Esophagus muscularis mucosa (tissue), 4 donors: Measurements from ENCODE around the gene SH3GL2.
"Not testable (repeated sequence)": the region's sequence is repeated elsewhere in the genome, so short reads cannot be mapped to it uniquely, and the experiment has no call there.

ENCODE experiments used
- CTCF ChIP-seq, 3 experiments: fragments of 200-600 bp in 2 of 3; fragments of 450-650 bp in 1 of 3; sonication (generic) in 2 of 3; IDR thresholded peaks; one replicate each; pipeline ENCODE4 v1.5.1; 2017 to 2019; ENCODE audit warnings: antibody characterized with exemption in 3 of 3, mild to moderate bottlenecking in 2 of 3, moderate library complexity in 1 of 3
- EP300 ChIP-seq: sonication (generic); formaldehyde crosslinking; IDR thresholded peaks from one replicate; pipeline ENCODE4 v1.6.1; 2017; ENCODE audit warnings: antibody characterized with exemption
- POLR2A ChIP-seq: fragments of 450-650 bp; IDR thresholded peaks from one replicate; pipeline ENCODE4 v1.6.1; 2017; ENCODE audit warnings: antibody characterized with exemption, moderate library complexity, mild to moderate bottlenecking, low read depth
- POLR2AphosphoS5 ChIP-seq, 2 donors: sonication (generic); formaldehyde crosslinking; IDR thresholded peaks; one replicate each; pipeline ENCODE4 v1.6.1; 2017; ENCODE audit warnings: antibody characterized with exemption in 2 of 2

GRCh38 chr9:17765131-17765530, 186.3 kb downstream of the SH3GL2 start:
- not testable (repeated sequence) for TF ChIP-seq CTCF (IDR thresholded peaks at IDR 0.05); POLR2A; POLR2AphosphoS5 (IDR thresholded peaks at IDR 0.05); EP300
